ENCODE measurements around the gene VEGFA. TPM values are rescaled to one million over a fixed set of nuclear protein-coding genes. Genes with fewer than 3 reads are reported as not detected.

Gene VEGFA
- total and polyA plus RNA-seq, 2 of the 8 experiments (the other 6 are each of a cell fraction or from before 2014, with no cell fraction given): 42.2 to 58.5 TPM

- TF ChIP-seq, protein P1, sequence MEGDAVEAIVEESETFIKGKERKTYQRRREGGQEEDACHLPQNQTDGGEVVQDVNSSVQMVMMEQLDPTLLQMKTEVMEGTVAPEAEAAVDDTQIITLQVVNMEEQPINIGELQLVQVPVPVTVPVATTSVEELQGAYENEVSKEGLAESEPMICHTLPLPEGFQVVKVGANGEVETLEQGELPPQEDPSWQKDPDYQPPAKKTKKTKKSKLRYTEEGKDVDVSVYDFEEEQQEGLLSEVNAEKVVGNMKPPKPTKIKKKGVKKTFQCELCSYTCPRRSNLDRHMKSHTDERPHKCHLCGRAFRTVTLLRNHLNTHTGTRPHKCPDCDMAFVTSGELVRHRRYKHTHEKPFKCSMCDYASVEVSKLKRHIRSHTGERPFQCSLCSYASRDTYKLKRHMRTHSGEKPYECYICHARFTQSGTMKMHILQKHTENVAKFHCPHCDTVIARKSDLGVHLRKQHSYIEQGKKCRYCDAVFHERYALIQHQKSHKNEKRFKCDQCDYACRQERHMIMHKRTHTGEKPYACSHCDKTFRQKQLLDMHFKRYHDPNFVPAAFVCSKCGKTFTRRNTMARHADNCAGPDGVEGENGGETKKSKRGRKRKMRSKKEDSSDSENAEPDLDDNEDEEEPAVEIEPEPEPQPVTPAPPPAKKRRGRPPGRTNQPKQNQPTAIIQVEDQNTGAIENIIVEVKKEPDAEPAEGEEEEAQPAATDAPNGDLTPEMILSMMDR (IDR thresholded peaks at IDR 0.05; ENCODE audit: control extremely low read depth in 1 of 3, insufficient read depth in 1 of 3, low read depth in 1 of 3, low read length in 3 of 3): peak in 2 of 3 experiments; percentile 8 to 41; a peak in 1 of 4 replicates
- TF ChIP-seq SP4 (IDR thresholded peaks at IDR 0.05; ENCODE audit: low read length) (no peak), POLR2AphosphoS5 (IDR thresholded peaks at IDR 0.05; ENCODE audit: low read depth, low read length) (peak; percentile 20)
Measured at GRCh38 chr6:43772681-43773049, 2.7 kb downstream of the VEGFA start (continued).
